HG03064 (cell line): ENCODE data around the gene STARD7.
"Not testable (repeated sequence)": the region's sequence is repeated elsewhere in the genome, so short reads cannot be mapped to it uniquely, and the experiment has no call there.

Source experiments
- ATAC-seq: cut with Tn5 transposase; IDR thresholded peaks from one replicate; pipeline ENCODE4 v1.9.1; 2021; ENCODE audit warnings: low read depth; ENCODE audit not compliant: unreplicated experiment

Gene STARD7

DNA sequence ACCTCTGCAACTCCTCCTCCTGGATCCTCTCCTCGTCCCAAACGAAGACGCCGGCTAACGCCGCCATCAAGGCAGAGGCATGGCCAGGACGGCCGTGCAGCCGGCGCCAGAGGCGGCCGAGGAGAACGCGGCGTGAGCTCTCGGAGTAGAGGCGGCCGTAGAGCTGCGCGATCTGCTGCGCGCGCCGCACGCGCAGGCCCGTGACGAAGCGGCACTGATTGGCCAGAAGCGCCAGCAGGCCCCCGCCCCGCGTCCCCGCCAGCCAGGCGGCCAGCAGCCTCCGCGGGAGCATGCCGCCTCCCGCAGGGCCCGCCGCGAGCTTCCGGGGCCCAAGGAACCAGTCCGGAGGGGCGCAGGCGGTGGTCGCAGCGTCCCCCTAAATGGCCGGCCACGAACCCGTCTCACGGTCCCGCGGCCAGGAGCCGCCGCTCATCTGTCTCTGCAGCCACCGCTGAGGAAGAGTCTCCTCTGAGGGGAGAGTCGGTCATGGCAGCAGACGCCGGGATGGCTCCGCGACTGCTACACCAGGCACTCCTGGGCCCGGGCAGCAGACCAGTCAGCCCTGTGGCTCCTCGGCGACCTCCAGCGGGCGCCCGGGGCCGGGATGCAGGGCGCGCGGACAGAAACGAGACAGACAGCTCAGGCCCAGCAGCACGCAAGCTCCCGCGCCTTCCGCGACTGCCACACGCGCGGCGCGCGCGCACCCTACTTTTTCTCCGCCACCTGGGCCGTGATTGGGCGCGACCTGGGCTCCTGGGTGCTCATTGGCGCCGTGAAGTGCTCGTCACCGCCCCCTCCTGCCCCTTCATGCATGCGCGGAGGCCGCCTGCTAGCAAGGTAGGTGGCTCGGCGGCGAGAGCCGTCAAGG is at the start of gene STARD7:
Gene STARD7, minus strand, starts transcription at position 685 of the 868 bp plus-strand sequence. Its CDS starts 393 bp downstream, at position 292.
- peak; percentile 89 for ATAC-seq

- not testable (repeated sequence) for ATAC-seq
Observed at GRCh38 chr2:96257744-96258143, 49.1 kb upstream of the STARD7 start.

DNA sequence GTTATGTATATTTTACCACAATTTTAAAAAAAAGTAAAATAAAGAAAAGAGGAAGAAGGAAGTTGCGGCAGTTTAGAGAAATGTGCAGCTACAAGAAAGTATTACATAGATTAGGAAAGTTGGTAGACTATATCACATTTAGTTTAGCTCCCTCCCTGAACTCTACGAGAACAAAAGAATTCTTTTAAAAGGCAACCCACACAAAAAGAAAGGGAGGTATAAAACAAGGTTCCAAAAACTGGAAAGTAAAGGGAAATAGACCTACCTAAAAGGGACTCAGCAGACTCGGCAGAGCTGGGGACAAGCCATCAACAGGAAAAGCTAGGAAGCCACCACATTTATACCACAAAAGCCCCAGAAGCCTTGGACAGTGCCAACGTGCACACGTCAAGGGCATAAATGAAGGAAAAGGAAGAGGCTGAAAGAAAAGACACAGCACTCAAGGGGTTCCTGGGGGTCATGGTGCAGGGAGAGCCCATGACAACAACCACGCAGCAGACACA is 48.0 kb upstream of the STARD7 start:
- no peak for ATAC-seq

- ATAC-seq: no peak
Observed at GRCh38 chr2:96254571-96254970, 45.9 kb upstream of the STARD7 start.

DNA sequence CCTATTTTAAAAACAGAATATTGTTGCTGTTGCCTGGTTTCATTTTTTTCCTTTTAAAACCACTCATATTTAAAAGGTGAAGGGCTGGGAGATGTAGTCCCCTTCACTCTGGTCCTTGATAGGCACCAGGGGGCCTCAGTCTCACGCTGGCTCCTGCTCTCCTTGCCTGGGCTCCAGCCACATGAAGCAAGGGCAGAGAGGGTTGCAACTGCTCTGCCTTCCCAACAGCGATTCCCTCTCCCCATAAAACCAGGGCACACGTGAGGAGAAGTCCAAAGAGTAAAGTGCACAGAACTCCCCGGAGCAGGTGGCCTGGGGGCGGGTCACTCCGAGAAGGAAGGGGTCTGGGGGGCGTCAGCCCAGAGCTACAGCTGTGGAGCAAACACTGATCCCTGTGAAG is 44.4 kb upstream of the STARD7 start:
- no peak for ATAC-seq

DNA sequence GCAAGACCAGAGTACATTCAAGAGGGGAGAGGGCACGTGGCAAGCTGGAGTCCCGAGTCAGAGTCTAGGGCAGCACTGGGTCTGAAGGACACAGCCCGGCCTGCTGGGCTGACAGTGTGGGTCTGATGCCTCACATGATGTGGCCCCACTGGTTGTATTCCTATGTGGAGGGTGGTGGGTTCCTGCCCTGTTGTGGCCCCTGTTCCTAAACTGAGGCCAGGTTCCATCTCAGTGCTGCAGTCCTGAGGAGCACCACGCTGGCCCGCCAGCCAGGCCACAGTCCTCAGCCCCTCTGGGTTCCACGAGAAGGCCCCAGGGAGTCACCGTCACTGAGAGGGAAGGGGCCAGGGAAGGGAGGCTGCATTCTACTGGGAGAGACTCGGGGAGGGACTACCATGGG is 43.9 kb upstream of the STARD7 start:
- ATAC-seq: no peak

GRCh38 chr2:96251721-96252292 is 43.2 kb upstream of the STARD7 start:
- no peak for ATAC-seq

GRCh38 chr2:96250188-96250587 is 41.6 kb upstream of the STARD7 start:
- no peak for ATAC-seq

GRCh38 chr2:96249654-96250053 is 41.0 kb upstream of the STARD7 start:
- ATAC-seq: no peak

DNA sequence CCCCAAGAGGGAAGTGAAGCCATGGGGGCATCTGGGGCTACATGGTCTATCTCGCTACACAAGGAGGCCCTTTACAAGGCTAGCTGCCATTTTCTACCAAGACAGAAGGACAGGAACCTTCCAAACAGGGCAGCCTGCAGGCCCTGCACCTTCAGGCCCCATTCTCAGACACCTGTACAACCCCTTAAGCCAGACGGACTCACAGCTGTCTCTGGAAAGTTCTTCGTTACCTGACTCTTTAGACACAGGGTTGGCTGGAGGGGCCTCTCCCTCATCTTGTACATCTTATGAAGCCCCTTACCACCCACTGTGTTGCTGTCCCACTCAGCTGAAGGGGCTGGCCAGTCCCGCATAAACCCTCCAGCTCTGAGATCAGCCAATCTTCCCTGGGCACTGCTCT is 40.0 kb upstream of the STARD7 start:
- no peak for ATAC-seq

DNA sequence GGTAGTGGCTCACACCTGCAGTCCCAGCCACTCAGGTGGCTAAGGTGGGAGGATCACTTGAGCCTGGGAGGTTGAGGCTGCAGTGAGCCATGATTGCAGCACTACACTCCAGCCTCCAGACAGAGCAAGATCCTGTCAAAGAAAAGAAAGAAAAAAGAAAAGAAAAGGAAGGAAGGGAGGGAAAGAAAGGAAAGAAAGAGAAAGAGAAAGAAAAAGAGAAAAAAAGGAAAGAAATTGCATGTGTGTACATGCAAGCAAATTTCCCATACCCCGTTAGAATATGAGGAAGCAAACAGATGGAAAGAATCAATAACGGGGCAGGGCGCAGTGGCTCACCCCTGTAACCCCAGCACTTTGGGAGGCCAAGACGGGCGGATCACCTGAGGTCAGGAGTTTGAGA is 39.3 kb upstream of the STARD7 start:
- no peak for ATAC-seq

- no peak for ATAC-seq
Observed at GRCh38 chr2:96247009-96247408, 38.4 kb upstream of the STARD7 start.

GRCh38 chr2:96245609-96246390 is 37.2 kb upstream of the STARD7 start:
- no peak for ATAC-seq

GRCh38 chr2:96243843-96244242 is 35.2 kb upstream of the STARD7 start:
- ATAC-seq: no peak

GRCh38 chr2:96241900-96242611 is 33.4 kb upstream of the STARD7 start:
- ATAC-seq: peak; percentile 89

- ATAC-seq: no peak
Observed at GRCh38 chr2:96241227-96241626, 32.6 kb upstream of the STARD7 start.

DNA sequence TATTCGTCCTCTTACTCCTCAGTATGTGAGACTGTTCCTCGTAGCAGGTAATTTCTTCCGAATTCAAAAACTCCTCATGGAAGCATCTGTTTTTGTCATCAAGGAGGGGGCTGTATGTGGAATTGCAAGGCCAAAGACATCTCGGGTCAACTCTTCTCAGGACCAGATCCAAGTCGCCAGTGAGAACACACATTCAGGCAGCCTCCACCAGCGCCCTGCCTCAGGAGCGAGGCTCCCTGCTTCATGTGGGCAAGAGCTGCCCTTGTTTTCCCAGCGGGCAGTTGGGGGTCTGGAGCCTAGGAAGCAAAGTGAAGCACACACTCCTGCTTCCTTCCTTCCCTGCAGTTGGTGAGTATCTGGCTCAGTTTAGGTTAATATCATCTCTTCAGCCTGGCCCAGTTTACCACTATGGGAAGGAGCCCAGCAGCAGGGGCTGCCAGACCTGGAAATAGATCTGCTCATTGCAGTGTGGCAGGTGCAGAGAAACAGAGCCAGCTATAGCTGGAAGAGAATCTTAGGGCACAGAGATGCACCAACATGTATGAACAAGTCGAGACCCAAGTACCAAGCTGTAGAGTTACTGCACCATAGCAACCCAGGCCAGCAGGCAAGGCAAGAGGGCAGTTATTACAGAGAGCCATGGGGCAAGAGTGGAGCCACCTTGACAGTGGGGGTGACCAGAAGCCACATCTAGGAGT is 31.9 kb upstream of the STARD7 start:
- no peak for ATAC-seq

- no peak for ATAC-seq
Observed at GRCh38 chr2:96239745-96240264, 31.2 kb upstream of the STARD7 start.

- ATAC-seq: no peak
Observed at GRCh38 chr2:96239091-96239490, 30.5 kb upstream of the STARD7 start.

DNA sequence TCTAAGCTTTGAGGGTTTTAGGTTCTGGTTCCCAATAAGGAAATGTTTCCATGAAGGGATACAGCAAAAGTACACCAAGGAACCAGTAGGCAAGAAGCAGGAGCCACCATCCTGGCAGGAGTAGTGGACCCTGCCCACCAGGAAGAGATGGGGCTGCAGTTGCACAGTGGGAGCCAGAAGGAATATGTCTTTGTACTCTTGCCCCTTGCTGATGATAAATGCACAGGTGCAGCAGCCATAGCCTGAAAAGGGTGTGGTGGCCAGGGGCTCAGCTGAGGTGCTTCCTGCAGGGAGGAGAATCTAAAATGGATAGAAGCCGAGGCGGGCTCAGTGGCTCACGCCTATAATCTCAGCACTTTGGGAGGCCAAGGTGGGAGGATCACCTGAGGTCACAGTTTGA is 29.6 kb upstream of the STARD7 start:
- ATAC-seq: no peak
